ENCODE results near the gene CHD2. TPM values are rescaled to one million over a fixed set of nuclear protein-coding genes. Genes with fewer than 3 reads are reported as not detected.

The CHD2 gene
- total RNA-seq, 1 donor from 2014 or later = 65.6 TPM

DNA sequence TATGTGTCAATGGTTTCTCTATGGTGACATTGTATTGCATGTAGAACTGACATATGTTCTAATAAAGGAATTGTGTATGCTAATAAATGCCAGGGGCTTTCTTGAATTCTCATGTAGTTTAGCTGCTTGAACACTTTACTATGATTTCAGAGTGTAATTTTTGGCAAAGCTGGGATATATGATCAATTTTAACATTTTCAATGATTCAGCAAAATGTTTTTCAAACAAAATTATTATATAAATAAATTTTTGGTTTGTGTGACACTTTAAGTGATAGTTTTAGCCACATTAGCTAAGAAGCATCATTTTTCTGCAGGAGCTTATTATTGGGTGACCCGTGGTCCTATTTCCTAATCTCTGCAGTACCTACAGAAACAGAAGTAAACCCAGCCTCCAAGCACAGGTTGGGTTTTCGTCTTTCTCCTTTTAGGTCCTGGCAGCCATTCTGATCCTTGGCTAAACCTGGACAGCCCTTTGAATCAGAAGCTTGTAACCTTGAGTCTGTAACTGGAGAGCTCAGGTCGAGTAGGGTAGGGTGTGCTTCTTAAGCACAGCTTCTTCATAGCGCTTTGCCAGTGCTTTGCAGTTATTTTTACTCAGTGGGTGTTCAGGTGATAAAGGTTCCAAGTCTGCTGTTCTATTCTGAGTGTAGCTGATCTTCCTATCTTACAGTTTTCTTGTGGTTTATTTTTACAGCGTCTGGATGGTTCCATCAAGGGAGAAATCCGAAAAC lies 74.2 kb downstream of the CHD2 start:
- Histone ChIP-seq H3K27me3 (ENCODE audit: control insufficient read depth, insufficient read depth, low read length) (no peaks in the 10 kb centered on the region), H3K4me3 (ENCODE audit: low read depth, low read length) (no peak overlapping the region), H3K36me3 (ENCODE audit: control insufficient read depth, insufficient read depth, low read length) (peaks cover 33% of the 10 kb centered on the region)
- FAIRE-seq (no peak), DNase-seq (ENCODE audit: low read depth) (no peak)
- TF ChIP-seq, protein P1, sequence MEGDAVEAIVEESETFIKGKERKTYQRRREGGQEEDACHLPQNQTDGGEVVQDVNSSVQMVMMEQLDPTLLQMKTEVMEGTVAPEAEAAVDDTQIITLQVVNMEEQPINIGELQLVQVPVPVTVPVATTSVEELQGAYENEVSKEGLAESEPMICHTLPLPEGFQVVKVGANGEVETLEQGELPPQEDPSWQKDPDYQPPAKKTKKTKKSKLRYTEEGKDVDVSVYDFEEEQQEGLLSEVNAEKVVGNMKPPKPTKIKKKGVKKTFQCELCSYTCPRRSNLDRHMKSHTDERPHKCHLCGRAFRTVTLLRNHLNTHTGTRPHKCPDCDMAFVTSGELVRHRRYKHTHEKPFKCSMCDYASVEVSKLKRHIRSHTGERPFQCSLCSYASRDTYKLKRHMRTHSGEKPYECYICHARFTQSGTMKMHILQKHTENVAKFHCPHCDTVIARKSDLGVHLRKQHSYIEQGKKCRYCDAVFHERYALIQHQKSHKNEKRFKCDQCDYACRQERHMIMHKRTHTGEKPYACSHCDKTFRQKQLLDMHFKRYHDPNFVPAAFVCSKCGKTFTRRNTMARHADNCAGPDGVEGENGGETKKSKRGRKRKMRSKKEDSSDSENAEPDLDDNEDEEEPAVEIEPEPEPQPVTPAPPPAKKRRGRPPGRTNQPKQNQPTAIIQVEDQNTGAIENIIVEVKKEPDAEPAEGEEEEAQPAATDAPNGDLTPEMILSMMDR (IDR thresholded peaks at IDR 0.05; ENCODE audit: insufficient read depth, low read length, severe bottlenecking) = no peak

DNA sequence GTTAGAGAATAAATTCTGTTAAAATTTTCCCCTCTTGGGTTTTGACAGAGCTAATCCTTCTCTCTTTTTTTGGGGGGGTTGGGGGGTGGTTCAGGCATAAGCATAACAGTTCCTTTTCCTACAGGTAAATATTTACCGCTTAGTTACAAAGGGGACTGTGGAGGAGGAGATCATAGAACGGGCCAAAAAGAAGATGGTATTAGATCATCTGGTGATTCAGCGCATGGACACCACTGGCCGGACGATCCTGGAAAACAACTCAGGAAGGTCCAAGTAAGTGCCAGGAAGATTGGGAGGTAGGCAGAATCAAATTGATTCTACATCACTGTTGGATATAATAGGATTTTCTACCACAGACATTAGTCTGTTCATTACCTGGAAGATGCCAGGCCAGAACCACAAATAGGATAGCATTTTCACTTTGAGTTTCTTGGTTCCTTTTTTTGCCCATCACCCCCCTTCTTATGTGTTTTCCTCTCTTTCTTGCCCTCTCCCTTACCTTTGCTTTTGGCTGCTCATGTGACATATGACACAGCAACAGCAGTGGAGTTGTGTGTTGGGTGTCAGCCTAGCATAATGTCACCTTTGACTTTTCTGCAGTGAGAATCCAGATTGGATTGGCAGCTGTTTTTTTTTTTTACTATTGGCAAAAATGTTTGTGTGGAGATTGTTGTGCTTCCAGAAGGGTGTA lies 79.0 kb downstream of the CHD2 start:
- FAIRE-seq = no peak
- Histone ChIP-seq H3K27me3 (ENCODE audit: control insufficient read depth, insufficient read depth, low read length) (no peaks in the 10 kb centered on the region), H3K36me3 (ENCODE audit: control insufficient read depth, insufficient read depth, low read length) (peaks cover 41% of the 10 kb centered on the region), H3K4me3 (ENCODE audit: low read depth, low read length) (no peak overlapping the region)
- TF ChIP-seq, protein P1 (IDR thresholded peaks at IDR 0.05; ENCODE audit: insufficient read depth, low read length, severe bottlenecking) = no peak
- peak; percentile 10 for DNase-seq (ENCODE audit: low read depth)

DNA sequence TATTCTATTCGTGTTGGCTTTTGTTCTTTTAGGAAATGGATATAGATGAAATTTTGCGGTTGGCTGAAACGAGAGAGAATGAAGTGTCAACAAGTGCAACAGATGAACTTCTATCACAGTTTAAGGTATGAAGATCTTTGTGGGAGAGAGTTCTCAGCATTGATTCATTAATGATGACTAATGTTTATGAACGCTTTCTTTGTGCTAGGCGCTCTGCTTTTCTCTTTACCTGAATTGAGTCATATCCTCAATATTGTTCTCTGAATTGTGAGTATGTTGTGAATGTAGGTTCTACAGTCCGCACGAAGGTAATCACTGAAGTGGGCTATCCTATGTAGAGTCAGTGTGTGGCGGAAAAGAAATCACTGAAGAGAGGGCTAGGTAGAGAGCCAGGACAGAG lies 81.2 kb downstream of the CHD2 start:
- H3K36me3 ChIP-seq (ENCODE audit: control insufficient read depth, insufficient read depth, low read length) = peaks cover 41% of the 10 kb centered on the region
- no peaks in the 10 kb centered on the region for H3K27me3 ChIP-seq (ENCODE audit: control insufficient read depth, insufficient read depth, low read length)
- FAIRE-seq = peak; percentile 60
- peak; percentile 98 for DNase-seq (ENCODE audit: low read depth)
- TF ChIP-seq, protein P1 (IDR thresholded peaks at IDR 0.05; ENCODE audit: insufficient read depth, low read length, severe bottlenecking) = no peak
- H3K4me3 ChIP-seq (ENCODE audit: low read depth, low read length) = no peak overlapping the region

DNA sequence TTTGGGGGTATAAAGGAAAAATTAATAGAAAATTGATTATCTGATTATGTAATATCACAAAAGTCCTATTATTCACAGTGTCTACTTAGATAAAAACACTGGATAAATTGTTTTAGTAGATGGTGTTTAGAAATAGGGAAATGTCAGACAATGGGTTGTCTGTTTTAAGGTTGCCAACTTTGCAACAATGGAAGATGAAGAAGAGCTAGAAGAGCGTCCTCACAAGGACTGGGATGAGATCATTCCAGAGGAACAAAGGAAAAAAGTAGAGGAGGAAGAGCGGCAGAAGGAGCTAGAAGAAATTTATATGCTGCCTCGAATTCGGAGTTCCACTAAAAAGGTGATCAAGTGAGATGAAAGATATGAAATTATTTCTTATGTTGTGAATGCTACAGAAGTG lies 84.0 kb downstream of the CHD2 start:
- Histone ChIP-seq H3K36me3 (ENCODE audit: control insufficient read depth, insufficient read depth, low read length) (peaks cover 37% of the 10 kb centered on the region), H3K27me3 (ENCODE audit: control insufficient read depth, insufficient read depth, low read length) (no peaks in the 10 kb centered on the region), H3K4me3 (ENCODE audit: low read depth, low read length) (no peak overlapping the region)
- DNase-seq (ENCODE audit: low read depth) = no peak
- TF ChIP-seq, protein P1 (IDR thresholded peaks at IDR 0.05; ENCODE audit: insufficient read depth, low read length, severe bottlenecking) = no peak
- FAIRE-seq = no peak

DNA sequence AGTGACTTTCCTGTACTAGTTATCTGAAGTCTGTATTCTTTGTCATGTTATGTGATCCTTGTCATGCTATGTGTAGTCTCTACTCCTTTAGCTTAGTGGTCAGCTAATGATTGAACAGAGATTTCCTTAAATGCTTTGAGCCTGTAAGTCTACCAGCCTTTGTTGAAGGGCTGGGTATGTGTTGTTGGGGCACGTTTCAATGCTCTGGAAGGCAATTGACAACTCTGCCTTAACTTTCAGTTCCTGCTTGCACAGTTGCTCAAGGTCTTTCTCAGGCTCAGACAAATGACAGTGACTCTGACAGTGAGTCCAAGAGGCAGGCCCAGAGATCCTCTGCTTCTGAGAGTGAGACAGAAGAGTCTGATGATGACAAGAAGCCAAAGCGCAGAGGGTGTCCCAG lies 89.3 kb downstream of the CHD2 start:
- H3K27me3 ChIP-seq (ENCODE audit: control insufficient read depth, insufficient read depth, low read length) = no peaks in the 10 kb centered on the region
- no peak for DNase-seq (ENCODE audit: low read depth)
- H3K4me3 ChIP-seq (ENCODE audit: low read depth, low read length) = no peak overlapping the region
- TF ChIP-seq, protein P1 (IDR thresholded peaks at IDR 0.05; ENCODE audit: insufficient read depth, low read length, severe bottlenecking) = no peak
- H3K36me3 ChIP-seq (ENCODE audit: control insufficient read depth, insufficient read depth, low read length) = peaks cover 38% of the 10 kb centered on the region
- FAIRE-seq = no peak
